Hepatocyte (in vitro differentiated cells): ENCODE measurements around the gene GRID1. TPM values are rescaled to one million over a fixed set of nuclear protein-coding genes. Genes with fewer than 3 reads are reported as not detected.

Source experiments
- DNase-seq: peaks from one replicate; pipeline ENCODE4 v3.0.0-alpha.2; 2016; ENCODE audit warnings: low spot score
- H2AFZ ChIP-seq: fragments of 200-600 bp; sonication (generic); 2 replicates; pipeline ENCODE4 v1.6.0; 2016; ENCODE audit warnings: antibody characterized with exemption, mild to moderate bottlenecking
- H3K27ac ChIP-seq: fragments of 200-600 bp; sonication (generic); 2 replicates; pipeline ENCODE4 v1.5.1; 2016; ENCODE audit warnings: mild to moderate bottlenecking
- H3K27me3 ChIP-seq: fragments of 200-600 bp; sonication (generic); 2 replicates; pipeline ENCODE4 v1.6.1; 2016
- H3K36me3 ChIP-seq: fragments of 200-600 bp; sonication (generic); replicated peaks from 2 replicates; pipeline ENCODE4 v1.5.1; 2016; ENCODE audit warnings: low read depth; ENCODE audit not compliant: insufficient read depth
- H3K4me1 ChIP-seq: fragments of 200-600 bp; sonication (generic); 2 replicates; pipeline ENCODE4 v1.5.1; 2016; ENCODE audit warnings: mild to moderate bottlenecking, moderate library complexity; ENCODE audit not compliant: insufficient read depth
- H3K4me2 ChIP-seq: fragments of 200-600 bp; sonication (generic); 2 replicates; pipeline ENCODE4 v1.6.0; 2016
- H3K4me3 ChIP-seq: fragments of 200-600 bp; sonication (generic); 2 replicates; pipeline ENCODE4 v1.5.1; 2016; ENCODE audit warnings: mild to moderate bottlenecking
- H3K79me2 ChIP-seq: fragments of 200-600 bp; sonication (generic); 2 replicates; pipeline ENCODE4 v1.6.0; 2017; ENCODE audit warnings: mild to moderate bottlenecking
- H3K9me2 ChIP-seq: fragments of 200-600 bp; sonication (generic); replicated peaks from 2 replicates; pipeline ENCODE4 v1.6.0; 2017; ENCODE audit warnings: mild to moderate bottlenecking; ENCODE audit not compliant: insufficient read depth
- H3K9me3 ChIP-seq: fragments of 200-600 bp; sonication (generic); 2 replicates; pipeline ENCODE4 v1.5.1; 2016; ENCODE audit warnings: low read depth, mild to moderate bottlenecking
- H4K20me1 ChIP-seq: fragments of 200-600 bp; sonication (generic); 2 replicates; pipeline ENCODE4 v1.6.0; 2016; ENCODE audit warnings: mild to moderate bottlenecking; ENCODE audit not compliant: insufficient read depth, poor library complexity, severe bottlenecking
- CTCF ChIP-seq: fragments of 200-600 bp; sonication (generic); IDR thresholded peaks from 2 replicates; pipeline ENCODE4 v1.5.1; 2016; ENCODE audit warnings: antibody characterized with exemption, mild to moderate bottlenecking; ENCODE audit not compliant: poor library complexity
- EZH2 ChIP-seq: fragments of 200-600 bp; sonication (generic); IDR thresholded peaks from 2 replicates; pipeline ENCODE4 v1.6.1; 2016; ENCODE audit warnings: antibody characterized with exemption, mild to moderate bottlenecking, borderline replicate concordance
- EZH2phosphoT487 ChIP-seq: fragments of 200-600 bp; sonication (generic); IDR thresholded peaks from one replicate; pipeline ENCODE4 v1.6.1; 2018; ENCODE audit warnings: antibody characterized with exemption, mild to moderate bottlenecking, low read depth, moderate library complexity; ENCODE audit not compliant: unreplicated experiment, severe bottlenecking
- WGBS: methylation state at CpG from one replicate; pipeline ENCODE4 v1.1.6; 2016; ENCODE audit warnings: low lambda C conversion rate; ENCODE audit errors: missing lambda C conversion rate; 5-methylcytosine and 5-hydroxymethylcytosine counted together
- polyA plus RNA-seq: library from polyadenylated mRNA; unstranded; fragments of >200 nt; fragmentation: Nextera tagmentation; extraction: Ambion mirVana; gene quantifications from 2 replicates; pipeline ENCODE4 v1.2.1, GENCODE V29; 2016
- total RNA-seq: library from RNA; depleted of rRNA; stranded (reverse); fragments of >200 nt; gene quantifications from 2 replicates; pipeline ENCODE4 v1.2.3, GENCODE V29; 2014

Gene GRID1
- total and polyA plus RNA-seq, 2 experiments from 2014 or later, result 0.07 to 0.37 TPM

GRCh38 chr10:86312701-86313270 is 53.8 kb downstream of the GRID1 start:
- Histone ChIP-seq H3K9me2 (no peaks in the 10 kb centered on the region), H3K27ac (no peak overlapping the region), H3K4me3 (no peak overlapping the region), H3K4me1 (no peaks in the 10 kb centered on the region), H3K9me3 (no peaks in the 10 kb centered on the region), H2AFZ (no peak overlapping the region), H3K4me2 (no peak overlapping the region), H3K36me3 (no peaks in the 10 kb centered on the region), H4K20me1 (no peaks in the 10 kb centered on the region), H3K27me3 (peaks cover 9% of the 10 kb centered on the region), H3K79me2 (no peaks in the 10 kb centered on the region)
- WGBS, result 63% methylated on average over 5 of the region's 5 CpGs
- no peak for DNase-seq
- TF ChIP-seq EZH2phosphoT487 (no peak), CTCF (no peak)

- Histone ChIP-seq H3K9me2 (no peaks in the 10 kb centered on the region), H3K4me3 (no peak overlapping the region), H3K27ac (no peak overlapping the region), H2AFZ (no peak overlapping the region), H3K79me2 (no peaks in the 10 kb centered on the region), H3K4me2 (no peak overlapping the region), H4K20me1 (no peaks in the 10 kb centered on the region), H3K27me3 (peaks cover 9% of the 10 kb centered on the region), H3K36me3 (no peaks in the 10 kb centered on the region), H3K9me3 (no peaks in the 10 kb centered on the region), H3K4me1 (no peaks in the 10 kb centered on the region)
- WGBS, result 53% methylated on average over 1 of the region's 1 CpG
- TF ChIP-seq EZH2phosphoT487, result no peak
- TF ChIP-seq CTCF, result no peak
- no peak for TF ChIP-seq EZH2
- DNase-seq, result no peak
These were observed 54.7 kb downstream of the GRID1 start for GRCh38 chr10:86311906-86312305.

GRCh38 chr10:86311190-86311589 is 55.4 kb downstream of the GRID1 start:
- Histone ChIP-seq H3K4me3 (no peak overlapping the region), H3K9me3 (no peaks in the 10 kb centered on the region), H3K4me2 (no peak overlapping the region), H3K36me3 (no peaks in the 10 kb centered on the region), H2AFZ (no peak overlapping the region), H3K4me1 (no peaks in the 10 kb centered on the region), H4K20me1 (no peaks in the 10 kb centered on the region), H3K79me2 (no peaks in the 10 kb centered on the region), H3K27ac (no peak overlapping the region), H3K27me3 (peaks cover 9% of the 10 kb centered on the region), H3K9me2 (no peaks in the 10 kb centered on the region)
- no peak for TF ChIP-seq EZH2phosphoT487
- TF ChIP-seq EZH2, result no peak
- no peak for TF ChIP-seq CTCF
- no peak for DNase-seq
- WGBS, result 79% methylated on average over 3 of the region's 3 CpGs

GRCh38 chr10:86310702-86311101 is 55.9 kb downstream of the GRID1 start:
- Histone ChIP-seq H3K27ac (no peak overlapping the region), H4K20me1 (no peaks in the 10 kb centered on the region)
- no peak for DNase-seq

More at GRCh38 chr10:86310702-86311101, 55.9 kb downstream of the GRID1 start:
- Histone ChIP-seq H3K4me1 (no peaks in the 10 kb centered on the region), H3K9me2 (no peaks in the 10 kb centered on the region), H3K27me3 (peaks cover 9% of the 10 kb centered on the region), H3K79me2 (no peaks in the 10 kb centered on the region), H2AFZ (no peak overlapping the region), H3K4me2 (no peak overlapping the region), H3K36me3 (no peaks in the 10 kb centered on the region), H3K4me3 (no peak overlapping the region), H3K9me3 (no peaks in the 10 kb centered on the region)
- WGBS, result 53% methylated on average over 1 of the region's 1 CpG
- TF ChIP-seq CTCF, result no peak
- TF ChIP-seq EZH2phosphoT487, result no peak
- TF ChIP-seq EZH2, result no peak
